HUES64 (cell line): ENCODE data around the gene DERA. TPM values are rescaled to one million over a fixed set of nuclear protein-coding genes. Genes with fewer than 3 reads are reported as not detected.
"Not testable (repeated sequence)": the region's sequence is repeated elsewhere in the genome, so short reads cannot be mapped to it uniquely, and the experiment has no call there.

Source experiments
- H3K27ac ChIP-seq: 2 replicates; pipeline ENCODE4 v1.7.0; 2013; ENCODE audit warnings: low read depth, low read length, inconsistent platforms
- H3K27me3 ChIP-seq: 2 replicates; pipeline ENCODE4 v1.6.1; 2013; ENCODE audit warnings: mild to moderate bottlenecking, low read length; ENCODE audit not compliant: insufficient read depth
- H3K36me3 ChIP-seq: 2 replicates; pipeline ENCODE4 v1.6.1; 2013; ENCODE audit warnings: mild to moderate bottlenecking, low read length; ENCODE audit not compliant: insufficient read depth
- H3K4me1 ChIP-seq: 2 replicates; pipeline ENCODE4 v1.6.1; 2013; ENCODE audit warnings: mild to moderate bottlenecking, low read length, moderate library complexity; ENCODE audit not compliant: insufficient read depth
- H3K4me3 ChIP-seq: 2 replicates; pipeline ENCODE4 v1.5.1; 2013; ENCODE audit warnings: mild to moderate bottlenecking, low read length, moderate library complexity
- H3K9ac ChIP-seq: 2 replicates; pipeline ENCODE4 v1.6.1; 2013; ENCODE audit warnings: mild to moderate bottlenecking, low read depth, low read length
- H3K9me3 ChIP-seq: 2 replicates; pipeline ENCODE4 v1.6.1; 2013; ENCODE audit warnings: low read depth, low read length; ENCODE audit not compliant: insufficient read depth
- WGBS: fragments of 150-250, 120-280 bp; methylation state at CpG from one replicate; pipeline ENCODE4 v1.1.7; 2013; ENCODE audit warnings: missing lambda C conversion rate; 5-methylcytosine and 5-hydroxymethylcytosine counted together
- polyA plus RNA-seq, 2 experiments: library from polyadenylated mRNA; stranded (reverse); fragments of 50-300 nt; gene quantifications; one replicate each; pipeline ENCODE4 v1.2.3, GENCODE V29; 2013

Gene DERA
- polyA plus RNA-seq (2013, experiment 1 of 2) = 30.2 TPM
- polyA plus RNA-seq (2013, experiment 2 of 2) = 36.0 TPM

DNA sequence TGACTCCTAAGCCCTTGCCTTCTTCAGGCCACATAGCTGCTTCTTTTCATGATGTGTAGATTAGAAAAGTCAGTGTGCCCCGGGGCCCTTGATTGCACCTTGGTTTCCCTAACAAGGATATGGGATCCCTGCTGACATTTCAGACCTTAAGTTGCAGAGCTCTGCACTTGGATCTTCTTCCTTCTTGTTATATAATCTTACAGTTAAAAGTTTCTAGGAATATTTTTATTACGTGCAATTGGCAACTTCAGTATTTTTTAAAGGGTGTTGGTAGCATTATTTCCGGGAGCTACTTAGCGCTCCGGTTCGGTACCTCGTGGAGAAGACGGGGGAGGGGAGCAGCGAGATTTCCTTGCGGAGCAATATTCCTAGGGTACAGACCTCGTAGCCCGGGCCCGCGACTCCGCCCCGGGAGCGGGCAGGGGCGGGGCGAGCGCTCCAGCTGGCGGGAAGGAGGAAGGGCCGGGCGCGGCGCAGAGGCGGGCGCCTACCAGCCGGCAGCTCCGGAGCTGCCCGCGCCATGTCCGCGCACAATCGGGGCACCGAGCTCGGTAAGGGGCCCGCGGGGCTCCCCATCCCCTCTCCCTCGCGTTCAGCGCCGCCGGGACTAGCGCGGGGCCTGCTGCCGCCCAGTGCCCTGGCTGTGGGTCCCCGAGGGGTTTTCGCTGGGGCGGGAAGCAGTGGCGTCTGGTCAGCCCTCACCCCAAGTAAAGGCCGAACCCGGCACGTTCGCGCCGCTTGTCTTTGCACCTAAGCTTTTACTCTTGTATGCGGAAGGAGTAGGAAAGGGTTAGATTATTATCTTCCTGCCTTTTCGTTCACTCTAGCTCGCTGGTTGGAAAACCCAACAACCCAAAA is at the start of gene DERA:
Gene DERA, plus strand, starts transcription at position 469 of the 858 bp plus-strand sequence. Its CDS starts 52 bp downstream, at position 521.
- Histone ChIP-seq H3K4me3 (peak within 1 kb of the TSS; percentile 79), H3K27ac (peak within 1 kb of the TSS; percentile 83), H3K9ac (peak within 1 kb of the TSS; percentile 94), H3K36me3 (peaks cover 12% of the 10 kb centered on the region), H3K4me1 (peaks cover 13% of the 10 kb centered on the region), H3K27me3 (no peaks in the 10 kb centered on the region; the same call in 1 of the 2 replicates), H3K9me3 (no peaks in the 10 kb centered on the region)
- WGBS = under 1% methylated on average over 58 of the region's 59 CpGs

- 92% methylated on average over 1 of the region's 1 CpG for WGBS
- no peak overlapping the region for H3K4me3 ChIP-seq
- no peaks in the 10 kb centered on the region for H3K27me3 ChIP-seq
These were observed 49.7 kb upstream of the DERA start for GRCh38 chr12:15861404-15861803.

DNA sequence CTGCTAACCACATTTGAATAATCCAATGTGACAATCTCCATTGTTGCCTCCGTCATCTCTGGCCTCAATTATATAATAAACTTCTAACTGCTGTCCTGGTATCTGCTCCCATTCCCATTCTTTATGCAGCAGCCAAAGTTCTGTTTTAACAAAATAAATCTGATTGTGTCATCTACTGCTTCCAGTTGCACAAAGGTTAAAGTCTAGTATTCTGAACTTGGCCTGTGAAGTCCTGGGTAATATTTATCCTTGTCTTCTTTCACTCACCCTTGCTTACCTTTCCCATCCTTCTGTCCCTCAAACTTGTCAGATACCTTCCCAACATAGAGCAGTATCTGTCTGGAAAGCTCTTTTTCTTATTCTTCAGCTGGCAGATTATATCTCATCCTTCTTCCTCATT is 48.3 kb upstream of the DERA start:
- Histone ChIP-seq H3K4me3 (no peak overlapping the region), H3K4me1 (no peaks in the 10 kb centered on the region), H3K9ac (no peak overlapping the region), H3K27me3 (no peaks in the 10 kb centered on the region), H3K9me3 (no peaks in the 10 kb centered on the region), H3K27ac (no peak overlapping the region), H3K36me3 (no peaks in the 10 kb centered on the region)
- WGBS = 95% methylated on average over 1 of the region's 1 CpG

More at GRCh38 chr12:15861404-15861803, 49.7 kb upstream of the DERA start:
- Histone ChIP-seq H3K36me3 (no peaks in the 10 kb centered on the region), H3K4me1 (no peaks in the 10 kb centered on the region), H3K9ac (no peak overlapping the region), H3K9me3 (no peaks in the 10 kb centered on the region), H3K27ac (no peak overlapping the region)

GRCh38 chr12:15863372-15863771 is 47.8 kb upstream of the DERA start:
- Histone ChIP-seq H3K4me3 (no peak overlapping the region), H3K27me3 (no peaks in the 10 kb centered on the region), H3K36me3 (no peaks in the 10 kb centered on the region), H3K27ac (no peak overlapping the region), H3K4me1 (no peaks in the 10 kb centered on the region), H3K9me3 (no peaks in the 10 kb centered on the region), H3K9ac (no peak overlapping the region)
- WGBS = 50% methylated on average over 9 of the region's 9 CpGs

DNA sequence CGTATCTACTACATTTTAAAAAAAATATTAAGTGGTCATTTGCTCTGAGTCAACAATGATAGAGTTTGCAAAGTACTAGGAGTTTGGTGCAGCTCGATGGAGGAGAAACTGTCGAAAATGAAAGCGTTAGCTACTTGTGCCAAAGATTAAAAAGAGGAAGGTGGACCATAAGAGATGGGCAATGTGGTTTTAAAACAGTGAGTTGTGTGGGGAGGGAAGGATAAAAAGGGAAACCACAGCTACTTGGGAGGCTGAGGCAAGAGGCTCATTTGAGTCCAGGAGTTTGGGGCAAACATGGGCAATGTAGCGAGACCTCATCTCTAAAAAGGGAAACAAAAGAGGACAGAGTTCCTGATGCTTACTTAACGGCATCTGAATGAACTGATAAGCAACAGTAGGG is 47.1 kb upstream of the DERA start:
- H3K27ac ChIP-seq = no peak overlapping the region
- no peaks in the 10 kb centered on the region for H3K9me3 ChIP-seq
- no peaks in the 10 kb centered on the region for H3K36me3 ChIP-seq
- WGBS = 95% methylated on average over 5 of the region's 6 CpGs
- H3K4me1 ChIP-seq = no peaks in the 10 kb centered on the region
- H3K4me3 ChIP-seq = no peak overlapping the region
- H3K9ac ChIP-seq = no peak overlapping the region
- no peaks in the 10 kb centered on the region for H3K27me3 ChIP-seq

GRCh38 chr12:15868186-15868585 is 42.9 kb upstream of the DERA start:
- H3K4me3 ChIP-seq = no peak overlapping the region
- no peaks in the 10 kb centered on the region for H3K4me1 ChIP-seq
- no peak overlapping the region for H3K9ac ChIP-seq
- no peaks in the 10 kb centered on the region for H3K27me3 ChIP-seq
- H3K27ac ChIP-seq = no peak overlapping the region
- H3K36me3 ChIP-seq = no peaks in the 10 kb centered on the region
- H3K9me3 ChIP-seq = no peaks in the 10 kb centered on the region
- 95% methylated on average over 3 of the region's 3 CpGs for WGBS

DNA sequence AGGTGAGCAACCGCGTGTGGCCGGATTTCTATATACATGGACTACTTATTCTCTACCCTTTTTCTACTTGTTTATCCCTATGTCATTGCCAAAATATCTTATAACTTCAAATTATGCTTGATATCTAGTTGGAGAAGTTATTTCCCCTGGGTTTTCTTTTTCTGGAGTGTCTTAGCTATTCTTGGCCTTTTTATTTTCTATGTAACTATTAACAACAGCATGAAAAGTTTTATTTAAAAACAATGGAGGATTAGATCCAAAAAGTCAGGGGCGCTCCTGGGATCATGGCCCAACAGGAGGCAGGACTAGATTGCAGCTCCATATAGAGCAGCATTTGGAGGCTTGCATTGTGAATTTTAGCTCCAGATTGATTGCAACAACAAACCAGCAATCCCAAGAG is 37.6 kb upstream of the DERA start:
- H3K9me3 ChIP-seq = no peaks in the 10 kb centered on the region
- H3K4me3 ChIP-seq = no peak overlapping the region
- H3K4me1 ChIP-seq = no peaks in the 10 kb centered on the region
- no peak overlapping the region for H3K9ac ChIP-seq
- no peaks in the 10 kb centered on the region for H3K36me3 ChIP-seq
- WGBS = 96% methylated on average over 4 of the region's 4 CpGs
- no peaks in the 10 kb centered on the region for H3K27me3 ChIP-seq
- H3K27ac ChIP-seq = no peak overlapping the region

DNA sequence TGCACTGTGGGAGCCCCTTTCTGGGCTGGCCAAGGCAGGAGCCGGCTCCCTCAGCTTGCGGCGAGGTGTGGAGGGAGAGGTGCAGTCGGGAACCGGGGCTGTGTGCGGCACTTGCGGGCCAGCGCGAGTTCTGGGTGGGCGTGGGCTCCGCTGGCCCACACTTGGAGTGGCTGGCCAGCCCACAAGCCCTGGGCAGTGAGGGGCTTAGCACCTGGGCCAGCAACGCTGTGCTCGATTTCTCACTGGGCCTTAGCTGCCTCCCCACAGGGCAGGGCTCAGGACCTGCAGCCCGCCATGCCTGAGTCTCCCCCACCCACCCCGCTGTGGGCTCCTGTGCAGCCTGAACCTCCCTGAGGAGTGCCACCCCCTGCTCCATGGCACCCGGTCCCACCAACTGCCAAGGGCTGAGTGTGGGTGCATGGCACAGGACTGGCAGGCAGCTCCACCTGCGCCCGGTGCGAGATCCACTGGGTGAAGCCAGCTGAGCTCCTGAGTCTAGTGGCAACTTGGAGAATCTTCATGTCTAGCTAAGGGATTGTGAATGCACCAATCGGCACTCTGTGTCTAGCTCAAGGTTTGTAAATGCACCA is 36.5 kb upstream of the DERA start:
- not testable (repeated sequence) for H3K36me3 ChIP-seq, H3K27ac ChIP-seq, H3K4me3 ChIP-seq, H3K9ac ChIP-seq, H3K4me1 ChIP-seq, H3K9me3 ChIP-seq, H3K27me3 ChIP-seq
- WGBS = 97% methylated on average over 20 of the region's 20 CpGs

GRCh38 chr12:15875863-15876262 is 35.3 kb upstream of the DERA start:
- no peaks in the 10 kb centered on the region for H3K27me3 ChIP-seq
- H3K9ac ChIP-seq = no peak overlapping the region
- no peaks in the 10 kb centered on the region for H3K36me3 ChIP-seq
- H3K9me3 ChIP-seq = no peaks in the 10 kb centered on the region
- H3K4me3 ChIP-seq = no peak overlapping the region
- H3K27ac ChIP-seq = no peak overlapping the region
- WGBS = 100% methylated on average over 1 of the region's 1 CpG
- H3K4me1 ChIP-seq = no peaks in the 10 kb centered on the region

DNA sequence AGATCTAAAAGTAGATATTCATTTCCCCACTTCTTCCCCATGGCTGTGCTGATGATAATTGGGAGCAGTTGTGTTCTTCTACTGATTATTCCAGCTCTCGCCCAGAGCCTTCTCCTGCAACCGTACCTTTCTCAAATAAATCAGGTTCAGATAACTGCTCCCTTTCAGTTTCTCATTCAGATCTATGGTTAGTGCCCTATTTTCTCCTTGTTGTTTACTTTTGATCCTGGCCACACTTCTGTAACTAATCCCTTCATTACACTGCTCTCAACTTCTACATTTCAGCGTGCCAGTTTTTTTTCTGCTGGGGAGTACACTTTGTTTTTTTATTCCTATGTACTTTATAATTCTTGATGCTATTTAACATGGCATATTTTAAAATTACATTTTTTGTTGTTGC is 31.7 kb upstream of the DERA start:
- Histone ChIP-seq H3K4me3 (no peak overlapping the region), H3K9ac (no peak overlapping the region), H3K36me3 (peaks cover 7% of the 10 kb centered on the region; the same call in 1 of the 2 replicates), H3K27me3 (no peaks in the 10 kb centered on the region), H3K27ac (no peak overlapping the region), H3K4me1 (peaks cover 9% of the 10 kb centered on the region; the same call in 1 of the 2 replicates), H3K9me3 (no peaks in the 10 kb centered on the region)
- WGBS = 96% methylated on average over 2 of the region's 3 CpGs

DNA sequence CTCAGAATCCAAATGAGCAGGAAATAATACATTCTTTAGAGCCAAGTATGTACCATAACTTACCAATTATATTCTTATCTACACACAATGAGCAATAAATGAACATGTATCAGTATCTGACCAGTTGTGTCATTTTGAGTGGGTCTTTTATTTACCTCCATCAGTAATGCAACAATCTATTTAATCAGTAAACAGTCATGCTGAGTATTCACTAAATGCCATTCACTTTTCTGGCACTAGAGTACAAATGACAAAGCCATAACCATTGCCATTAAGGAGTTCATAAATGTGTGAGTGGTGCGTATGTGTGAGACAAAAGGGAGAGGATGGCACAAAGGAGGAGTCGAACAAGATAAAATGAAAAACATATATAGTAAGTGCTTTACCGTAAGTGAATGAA is 30.4 kb upstream of the DERA start:
- Histone ChIP-seq H3K9ac (no peak overlapping the region), H3K27ac (no peak overlapping the region), H3K4me1 (peaks cover 9% of the 10 kb centered on the region; the same call in 1 of the 2 replicates), H3K27me3 (no peaks in the 10 kb centered on the region), H3K4me3 (no peak overlapping the region), H3K9me3 (no peaks in the 10 kb centered on the region), H3K36me3 (peaks cover 17% of the 10 kb centered on the region)
- 90% methylated on average over 3 of the region's 3 CpGs for WGBS
